GM21367 (cell line): ENCODE results near the gene LYRM9.
"Not testable (repeated sequence)": the region's sequence is repeated elsewhere in the genome, so short reads cannot be mapped to it uniquely, and the experiment has no call there.

Source experiments
- ATAC-seq: cut with Tn5 transposase; IDR thresholded peaks from one replicate; pipeline ENCODE4 v1.9.1; 2021; ENCODE audit not compliant: unreplicated experiment

LYRM9 gene

GRCh38 chr17:27892866-27893769 lies at the start of gene LYRM9:
Gene LYRM9, minus strand, starts transcription at chr17:27893365. Its CDS starts 10,671 bp downstream, at chr17:27882694.
- ATAC-seq, result peak; percentile 82

GRCh38 chr17:27940503-27941428 lies 47.6 kb upstream of the LYRM9 start:
- no peak for ATAC-seq

GRCh38 chr17:27939474-27940465 lies 46.6 kb upstream of the LYRM9 start:
- no peak for ATAC-seq

GRCh38 chr17:27938864-27939263 lies 45.7 kb upstream of the LYRM9 start:
- ATAC-seq, result no peak

- no peak for ATAC-seq
Observed at GRCh38 chr17:27938241-27938640, 45.1 kb upstream of the LYRM9 start.

- ATAC-seq, result no peak
Observed at GRCh38 chr17:27937025-27937546, 43.9 kb upstream of the LYRM9 start.

- ATAC-seq, result no peak
Observed at GRCh38 chr17:27930000-27930399, 36.8 kb upstream of the LYRM9 start.

- no peak for ATAC-seq
Observed at GRCh38 chr17:27928587-27928986, 35.4 kb upstream of the LYRM9 start.

- ATAC-seq, result no peak
Observed at GRCh38 chr17:27927781-27928180, 34.6 kb upstream of the LYRM9 start.

GRCh38 chr17:27921599-27921998 lies 28.4 kb upstream of the LYRM9 start:
- no peak for ATAC-seq

- no peak for ATAC-seq
Observed at GRCh38 chr17:27921077-27921476, 27.9 kb upstream of the LYRM9 start.

- no peak for ATAC-seq
Observed at GRCh38 chr17:27920569-27920968, 27.4 kb upstream of the LYRM9 start.

- ATAC-seq, result no peak
Observed at GRCh38 chr17:27919079-27919478, 25.9 kb upstream of the LYRM9 start.

GRCh38 chr17:27918498-27918897 lies 25.3 kb upstream of the LYRM9 start:
- no peak for ATAC-seq

GRCh38 chr17:27917000-27917399 lies 23.8 kb upstream of the LYRM9 start:
- ATAC-seq, result no peak

GRCh38 chr17:27915709-27916108 lies 22.5 kb upstream of the LYRM9 start:
- no peak for ATAC-seq

GRCh38 chr17:27914382-27914781 lies 21.2 kb upstream of the LYRM9 start:
- ATAC-seq, result no peak

- no peak for ATAC-seq
Observed at GRCh38 chr17:27912964-27913363, 19.8 kb upstream of the LYRM9 start.

- not testable (repeated sequence) for ATAC-seq
Observed at GRCh38 chr17:27912299-27912698, 19.1 kb upstream of the LYRM9 start.

GRCh38 chr17:27907976-27908558 lies 14.9 kb upstream of the LYRM9 start:
- no peak for ATAC-seq
